ENCODE data around the gene PNPLA6. TPM values are rescaled to one million over a fixed set of nuclear protein-coding genes. Genes with fewer than 3 reads are reported as not detected.

Gene PNPLA6
- total and polyA plus RNA-seq, 2 experiments from 2014 or later = 43.0 to 50.5 TPM

GRCh38 chr19:7610491-7611240, 75.1 kb downstream of the PNPLA6 start:
- Histone ChIP-seq H4K20me1 (ENCODE audit: insufficient read depth, poor library complexity, severe bottlenecking) (peaks cover 21% of the 10 kb centered on the region), H3K27me3 (no peaks in the 10 kb centered on the region), H3K27ac (no peak overlapping the region), H3K9me3 (ENCODE audit: low read depth) (no peaks in the 10 kb centered on the region), H3K4me1 (ENCODE audit: insufficient read depth) (no peaks in the 10 kb centered on the region), H3K36me3 (replicated peaks; ENCODE audit: insufficient read depth, low read depth) (no peaks in the 10 kb centered on the region), H2AFZ (no peak overlapping the region), H3K79me2 (peaks cover 2% of the 10 kb centered on the region), H3K4me2 (no peak overlapping the region), H3K4me3 (no peak overlapping the region), H3K9me2 (replicated peaks; ENCODE audit: insufficient read depth) (no peaks in the 10 kb centered on the region)
- TF ChIP-seq EZH2phosphoT487 (IDR thresholded peaks at IDR 0.05; ENCODE audit: low read depth, severe bottlenecking, unreplicated experiment) = no peak
- no peak for TF ChIP-seq EZH2 (IDR thresholded peaks at IDR 0.05; ENCODE audit: borderline replicate concordance)
- TF ChIP-seq CTCF (IDR thresholded peaks at IDR 0.05; ENCODE audit: poor library complexity) = no peak
- 93% methylated on average over 23 of the region's 31 CpGs for WGBS (ENCODE audit: low lambda C conversion rate, missing lambda C conversion rate)
- DNase-seq (ENCODE audit: low spot score) = no peak

Small RNA genes within 50 kb of the gene (small RNA-seq; reads per million reads assigned to genes)
- not detected for gene AC008878.2

Other genes starting within 250 kb of the PNPLA6 start
- 49.9 and 59.0 TPM in 2 replicates for gene INSR, start 241.3 kb upstream of the PNPLA6 start, total RNA-seq
- gene INSR, start 241.3 kb upstream of the PNPLA6 start, polyA plus RNA-seq = 17.0 and 17.7 TPM in 2 replicates
- 43.0 and 50.3 TPM in 2 replicates for gene ARHGEF18, start 186.8 kb upstream of the PNPLA6 start, total RNA-seq
- 35.9 and 36.7 TPM in 2 replicates for gene ARHGEF18, start 186.8 kb upstream of the PNPLA6 start, polyA plus RNA-seq
- 4.1 and 6.2 TPM in 2 replicates for gene PEX11G, start 46.7 kb upstream of the PNPLA6 start, total RNA-seq
- 10.3 and 10.6 TPM in 2 replicates for gene PEX11G, start 46.7 kb upstream of the PNPLA6 start, polyA plus RNA-seq
- gene ZNF358, start 19.6 kb upstream of the PNPLA6 start, total RNA-seq = 39.9 and 44.1 TPM in 2 replicates
- 37.8 and 43.4 TPM in 2 replicates for gene ZNF358, start 19.6 kb upstream of the PNPLA6 start, polyA plus RNA-seq
- gene MCOLN1, start 13.1 kb upstream of the PNPLA6 start, total RNA-seq = 15.5 and 19.0 TPM in 2 replicates
- 55.5 and 60.5 TPM in 2 replicates for gene MCOLN1, start 13.1 kb upstream of the PNPLA6 start, polyA plus RNA-seq
- 15.1 and 22.8 TPM in 2 replicates for gene CAMSAP3, start 60.1 kb downstream of the PNPLA6 start, total RNA-seq
- 52.6 and 58.5 TPM in 2 replicates for gene CAMSAP3, start 60.1 kb downstream of the PNPLA6 start, polyA plus RNA-seq
- 20.3 and 24.5 TPM in 2 replicates for gene XAB2, start 93.8 kb downstream of the PNPLA6 start, total RNA-seq
- gene XAB2, start 93.8 kb downstream of the PNPLA6 start, polyA plus RNA-seq = 19.6 and 19.9 TPM in 2 replicates
- 18.1 and 29.4 TPM in 2 replicates for gene PET100, start 94.1 kb downstream of the PNPLA6 start, total RNA-seq
- gene PET100, start 94.1 kb downstream of the PNPLA6 start, polyA plus RNA-seq = 296 and 312 TPM in 2 replicates
- not detected in 2 replicates for gene PCP2, start 98.0 kb downstream of the PNPLA6 start, total RNA-seq
- gene PCP2, start 98.0 kb downstream of the PNPLA6 start, polyA plus RNA-seq = 0.60 and 0.62 TPM in 2 replicates
- gene STXBP2, start 101.4 kb downstream of the PNPLA6 start, total RNA-seq = 51.9 and 58.6 TPM in 2 replicates
- gene STXBP2, start 101.4 kb downstream of the PNPLA6 start, polyA plus RNA-seq = 142 and 150 TPM in 2 replicates
- gene RETN, start 133.3 kb downstream of the PNPLA6 start, total RNA-seq = not detected in 2 replicates
- 0.74 TPM in 1 of 2 replicates, not detected in the other for gene RETN, start 133.3 kb downstream of the PNPLA6 start, polyA plus RNA-seq
- not detected in 2 replicates for gene MCEMP1, start 141.4 kb downstream of the PNPLA6 start, total RNA-seq
- gene MCEMP1, start 141.4 kb downstream of the PNPLA6 start, polyA plus RNA-seq = not detected in 2 replicates
- 64.6 and 80.4 TPM in 2 replicates for gene TRAPPC5, start 145.1 kb downstream of the PNPLA6 start, total RNA-seq
- gene TRAPPC5, start 145.1 kb downstream of the PNPLA6 start, polyA plus RNA-seq = 175 and 187 TPM in 2 replicates
- gene FCER2, start 166.4 kb downstream of the PNPLA6 start, total RNA-seq = not detected in 2 replicates
- gene FCER2, start 166.4 kb downstream of the PNPLA6 start, polyA plus RNA-seq = not detected in 2 replicates
- not detected in 2 replicates for gene CLEC4G, start 196.4 kb downstream of the PNPLA6 start, total RNA-seq
- gene CLEC4G, start 196.4 kb downstream of the PNPLA6 start, polyA plus RNA-seq = not detected in 2 replicates
- not detected in 2 replicates for gene CD209, start 211.8 kb downstream of the PNPLA6 start, total RNA-seq
- not detected in 2 replicates for gene CD209, start 211.8 kb downstream of the PNPLA6 start, polyA plus RNA-seq
- 0.07 and 0.80 TPM in 2 replicates for gene CLEC4M, start 227.5 kb downstream of the PNPLA6 start, total RNA-seq
- not detected in 2 replicates for gene CLEC4M, start 227.5 kb downstream of the PNPLA6 start, polyA plus RNA-seq

Measured in hepatocyte (in vitro differentiated cells).